Gastroesophageal sphincter (tissue), 3 donors: ENCODE data around the gene TWF2.

Experiments used
- CTCF ChIP-seq, 4 experiments: fragments of 200-600 bp in 2 of 4; fragments of 450-650 bp in 2 of 4; sonication (generic) in 1 of 4; IDR thresholded peaks; one replicate each; pipeline ENCODE4 v1.5.1; 2017 to 2019; ENCODE audit warnings: antibody characterized with exemption in 4 of 4, mild to moderate bottlenecking in 2 of 4, moderate library complexity in 2 of 4
- EP300 ChIP-seq: sonication (generic); formaldehyde crosslinking; IDR thresholded peaks from one replicate; pipeline ENCODE4 v1.6.1; 2017; ENCODE audit warnings: antibody characterized with exemption, mild to moderate bottlenecking

GRCh38 chr3:52280050-52280461, 41.1 kb upstream of the TWF2 start:
- TF ChIP-seq CTCF (IDR thresholded peaks at IDR 0.05) (no peak), EP300 (no peak)
